Memory B cell (primary cell): ENCODE measurements around the gene SFMBT2.
"Not testable (repeated sequence)": the region's sequence is repeated elsewhere in the genome, so short reads cannot be mapped to it uniquely, and the experiment has no call there.

Experiments used
- ATAC-seq: fragments of 150-1000 bp; cut with Tn5 transposase; 2 replicates; pipeline ENCODE4 v1.10.0; 2021; ENCODE audit warnings: low read depth, mild to moderate bottlenecking, moderate library complexity
- DNase-seq, 2 donors: peaks; one replicate each; pipeline ENCODE4 v3.0.0; 2022; ENCODE audit warnings: low spot score in 2 of 2
- H3K27ac Mint-ChIP-seq: one replicate; pipeline ENCODE4 v1.8.0; 2022; ENCODE audit warnings: mild to moderate bottlenecking, moderate library complexity, mixed read lengths
- H3K27me3 Mint-ChIP-seq: one replicate; pipeline ENCODE4 v1.8.0; 2022; ENCODE audit warnings: mixed read lengths
- H3K36me3 Mint-ChIP-seq: one replicate; pipeline ENCODE4 v1.8.0; 2022; ENCODE audit warnings: mild to moderate bottlenecking, mixed read lengths
- H3K4me1 Mint-ChIP-seq: one replicate; pipeline ENCODE4 v1.8.0; 2022; ENCODE audit warnings: mixed read lengths
- H3K4me3 Mint-ChIP-seq: one replicate; pipeline ENCODE4 v1.8.0; 2022; ENCODE audit warnings: mild to moderate bottlenecking, moderate library complexity, mixed read lengths
- H3K9me3 Mint-ChIP-seq: one replicate; pipeline ENCODE4 v1.8.0; 2022; ENCODE audit warnings: mixed read lengths

SFMBT2 gene

GRCh38 chr10:7401156-7401555 is 9.7 kb downstream of the SFMBT2 start:
- DNase-seq (no peak), ATAC-seq (no peak)
- no peak overlapping the region for H3K4me3 Mint-ChIP-seq
- peaks cover 3% of the 10 kb centered on the region for H3K36me3 Mint-ChIP-seq
- H3K4me1 Mint-ChIP-seq, result peaks cover 6% of the 10 kb centered on the region
- no peaks in the 10 kb centered on the region for H3K27me3 Mint-ChIP-seq
- H3K9me3 Mint-ChIP-seq, result no peaks in the 10 kb centered on the region
- H3K27ac Mint-ChIP-seq, result no peak overlapping the region

DNA sequence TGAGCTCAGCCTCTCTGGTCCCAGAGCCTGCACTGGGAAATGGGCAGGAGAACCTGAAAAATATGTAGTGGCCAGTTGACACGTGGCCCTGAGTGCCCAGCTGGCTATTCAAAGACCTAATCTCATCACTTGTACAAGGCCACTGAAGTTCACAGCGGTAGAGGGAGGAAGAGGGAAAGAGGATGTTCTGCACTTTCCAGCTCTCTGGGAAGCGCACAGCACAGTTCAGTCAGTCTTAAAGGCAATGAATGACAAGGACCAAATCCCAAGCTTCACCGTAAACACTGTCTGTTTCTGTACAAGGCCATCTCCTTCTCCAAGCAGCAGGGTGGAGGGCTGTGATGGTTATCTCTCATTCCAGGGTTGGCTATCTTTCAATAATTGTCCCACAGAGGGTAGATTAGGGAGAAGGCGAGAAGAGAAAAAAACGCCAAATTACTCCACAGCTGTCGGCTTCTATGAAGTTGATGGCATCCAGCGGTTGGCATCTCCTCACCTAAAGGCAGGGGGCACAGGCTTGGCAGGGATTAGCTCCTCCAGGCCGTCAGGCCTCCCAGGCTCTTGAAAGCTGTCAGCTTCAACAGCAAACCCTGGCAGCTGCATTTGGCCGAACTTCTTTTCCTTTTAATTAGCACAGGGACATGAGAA is 10.6 kb downstream of the SFMBT2 start:
- no peak for DNase-seq
- Mint-ChIP-seq H3K27ac (no peak overlapping the region), H3K27me3 (no peaks in the 10 kb centered on the region), H3K4me1 (peaks cover 6% of the 10 kb centered on the region), H3K36me3 (peaks cover 3% of the 10 kb centered on the region), H3K4me3 (no peak overlapping the region), H3K9me3 (no peaks in the 10 kb centered on the region)
- ATAC-seq, result no peak

DNA sequence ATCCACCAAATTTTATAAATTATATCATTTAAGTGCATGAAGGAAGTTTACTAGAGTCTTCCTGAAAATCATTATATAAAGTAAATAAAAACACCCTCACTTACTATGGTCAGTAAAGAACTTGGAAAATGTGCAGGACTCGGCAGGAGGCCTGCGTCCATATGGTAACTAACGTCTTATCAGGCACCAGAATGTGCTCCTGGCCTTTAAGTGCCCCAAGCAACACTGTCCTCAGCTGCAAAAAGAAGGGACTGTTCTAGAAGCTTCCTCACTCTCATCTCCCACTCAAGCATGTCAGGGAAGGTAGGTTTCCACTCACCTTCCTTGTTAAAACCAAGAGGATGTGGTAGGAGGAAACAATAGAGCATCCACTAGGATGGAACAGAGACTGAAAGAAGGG is 11.3 kb downstream of the SFMBT2 start:
- no peak overlapping the region for H3K27ac Mint-ChIP-seq

GRCh38 chr10:7397049-7398035 is 13.5 kb downstream of the SFMBT2 start:
- H3K9me3 Mint-ChIP-seq, result no peaks in the 10 kb centered on the region
- H3K4me1 Mint-ChIP-seq, result peaks cover 15% of the 10 kb centered on the region
- H3K36me3 Mint-ChIP-seq, result peaks cover 3% of the 10 kb centered on the region
- no peak overlapping the region for H3K4me3 Mint-ChIP-seq
- H3K27me3 Mint-ChIP-seq, result no peaks in the 10 kb centered on the region
- ATAC-seq, result no peak
- no peak overlapping the region for H3K27ac Mint-ChIP-seq
- DNase-seq, result no peak

More for the DNA sequence above, 11.3 kb downstream of the SFMBT2 start:
- DNase-seq, result no peak
- Mint-ChIP-seq H3K27me3 (no peaks in the 10 kb centered on the region), H3K9me3 (no peaks in the 10 kb centered on the region), H3K4me1 (peaks cover 6% of the 10 kb centered on the region), H3K4me3 (no peak overlapping the region), H3K36me3 (peaks cover 3% of the 10 kb centered on the region)
- no peak for ATAC-seq

DNA sequence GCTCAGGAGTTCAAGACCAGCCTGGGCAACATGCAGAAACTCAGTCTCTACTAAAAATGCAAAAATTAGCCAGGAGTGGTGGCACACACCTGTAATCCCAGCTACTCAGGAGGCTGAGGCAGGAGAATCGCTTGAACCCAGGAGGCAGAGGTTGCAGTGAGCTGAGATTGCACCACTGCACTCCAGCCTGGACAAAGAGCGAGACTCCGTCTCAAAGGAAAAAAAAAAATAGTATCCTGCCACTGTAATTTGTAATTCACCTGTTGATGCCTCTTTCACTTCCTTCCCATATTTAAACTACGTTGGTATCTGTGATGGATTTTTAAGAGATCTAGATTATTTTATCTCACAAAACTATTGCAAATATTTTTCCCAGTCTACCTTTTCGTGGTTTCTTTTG is 18.5 kb downstream of the SFMBT2 start:
- not testable (repeated sequence) for H3K36me3 Mint-ChIP-seq, H3K27me3 Mint-ChIP-seq, DNase-seq, H3K4me3 Mint-ChIP-seq, H3K9me3 Mint-ChIP-seq, H3K27ac Mint-ChIP-seq, ATAC-seq
- peaks cover 31% of the 10 kb centered on the region for H3K4me1 Mint-ChIP-seq

DNA sequence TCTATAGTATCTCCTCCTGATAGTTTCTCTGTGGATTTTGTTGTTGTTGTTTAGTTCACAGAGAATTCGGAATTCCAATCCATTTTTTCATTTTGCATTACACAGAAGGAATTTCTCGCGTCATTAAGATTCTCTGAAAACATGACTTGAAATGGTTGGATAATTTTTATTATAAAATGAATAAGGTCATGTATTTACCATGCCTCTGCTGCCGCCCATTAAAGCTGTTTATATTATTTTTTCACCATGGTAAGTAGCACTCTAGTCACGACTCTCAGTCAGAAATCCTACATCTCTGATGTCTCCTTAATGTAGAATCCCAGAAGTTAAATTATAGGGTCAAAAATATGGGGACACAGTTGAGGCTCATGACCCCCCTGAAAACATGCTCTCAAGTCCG is 19.1 kb downstream of the SFMBT2 start:
- no peak overlapping the region for H3K4me3 Mint-ChIP-seq
- no peaks in the 10 kb centered on the region for H3K27me3 Mint-ChIP-seq
- ATAC-seq (no peak), DNase-seq (no peak)
- peaks cover 33% of the 10 kb centered on the region for H3K4me1 Mint-ChIP-seq
- peaks cover 3% of the 10 kb centered on the region for H3K36me3 Mint-ChIP-seq
- no peak overlapping the region for H3K27ac Mint-ChIP-seq
- H3K9me3 Mint-ChIP-seq, result no peaks in the 10 kb centered on the region

- not testable (repeated sequence) for DNase-seq, H3K27me3 Mint-ChIP-seq, H3K27ac Mint-ChIP-seq, H3K9me3 Mint-ChIP-seq, ATAC-seq, H3K4me3 Mint-ChIP-seq, H3K36me3 Mint-ChIP-seq
- peaks cover 33% of the 10 kb centered on the region for H3K4me1 Mint-ChIP-seq
These were observed 20.1 kb downstream of the SFMBT2 start for GRCh38 chr10:7390689-7391110.

- ATAC-seq, result no peak
- Mint-ChIP-seq H3K36me3 (peaks cover 3% of the 10 kb centered on the region), H3K4me1 (peaks cover 38% of the 10 kb centered on the region), H3K27me3 (no peaks in the 10 kb centered on the region), H3K4me3 (no peak overlapping the region), H3K27ac (no peak overlapping the region), H3K9me3 (no peaks in the 10 kb centered on the region)
- DNase-seq, result no peak
These were observed 21.0 kb downstream of the SFMBT2 start for GRCh38 chr10:7389844-7390243.

GRCh38 chr10:7389346-7389745 is 21.5 kb downstream of the SFMBT2 start:
- no peak for DNase-seq
- Mint-ChIP-seq H3K36me3 (peaks cover 3% of the 10 kb centered on the region), H3K4me3 (no peak overlapping the region), H3K9me3 (no peaks in the 10 kb centered on the region), H3K4me1 (peaks cover 34% of the 10 kb centered on the region), H3K27me3 (no peaks in the 10 kb centered on the region), H3K27ac (no peak overlapping the region)
- ATAC-seq, result peak; percentile 31

GRCh38 chr10:7388602-7389001 is 22.2 kb downstream of the SFMBT2 start:
- ATAC-seq, result no peak
- Mint-ChIP-seq H3K27ac (peak overlapping the region; percentile 19), H3K27me3 (no peaks in the 10 kb centered on the region), H3K4me1 (peaks cover 32% of the 10 kb centered on the region), H3K36me3 (peaks cover 3% of the 10 kb centered on the region), H3K4me3 (no peak overlapping the region), H3K9me3 (no peaks in the 10 kb centered on the region)
- no peak for DNase-seq

- H3K36me3 Mint-ChIP-seq, ATAC-seq, H3K27ac Mint-ChIP-seq, H3K9me3 Mint-ChIP-seq, H3K4me3 Mint-ChIP-seq, DNase-seq, H3K27me3 Mint-ChIP-seq: not testable (repeated sequence)
- H3K4me1 Mint-ChIP-seq, result peaks cover 32% of the 10 kb centered on the region
These were observed 22.7 kb downstream of the SFMBT2 start for GRCh38 chr10:7388149-7388548.

GRCh38 chr10:7385114-7385513 is 25.7 kb downstream of the SFMBT2 start:
- DNase-seq, result no peak
- no peak for ATAC-seq
- no peaks in the 10 kb centered on the region for H3K27me3 Mint-ChIP-seq
- no peaks in the 10 kb centered on the region for H3K9me3 Mint-ChIP-seq
- H3K4me3 Mint-ChIP-seq, result no peak overlapping the region
- peaks cover 14% of the 10 kb centered on the region for H3K36me3 Mint-ChIP-seq
- H3K27ac Mint-ChIP-seq, result no peak overlapping the region
- H3K4me1 Mint-ChIP-seq, result peaks cover 35% of the 10 kb centered on the region

GRCh38 chr10:7383442-7383841 is 27.4 kb downstream of the SFMBT2 start:
- ATAC-seq (no peak), DNase-seq (no peak)
- Mint-ChIP-seq H3K27me3 (no peaks in the 10 kb centered on the region), H3K4me3 (no peak overlapping the region), H3K27ac (no peak overlapping the region), H3K4me1 (peaks cover 27% of the 10 kb centered on the region), H3K36me3 (peaks cover 25% of the 10 kb centered on the region), H3K9me3 (no peaks in the 10 kb centered on the region)

- H3K4me3 Mint-ChIP-seq, result no peak overlapping the region
- no peak overlapping the region for H3K27ac Mint-ChIP-seq
- ATAC-seq (no peak), DNase-seq (no peak)
- H3K4me1 Mint-ChIP-seq, result peaks cover 27% of the 10 kb centered on the region
- peaks cover 31% of the 10 kb centered on the region for H3K36me3 Mint-ChIP-seq
- H3K27me3 Mint-ChIP-seq, result no peaks in the 10 kb centered on the region
- H3K9me3 Mint-ChIP-seq, result no peaks in the 10 kb centered on the region
These were observed 30.1 kb downstream of the SFMBT2 start for GRCh38 chr10:7380704-7381241.
